M059J (cell line): ENCODE results near the gene S100G. TPM values are rescaled to one million over a fixed set of nuclear protein-coding genes. Genes with fewer than 3 reads are reported as not detected.
"Not testable (repeated sequence)": the region's sequence is repeated elsewhere in the genome, so short reads cannot be mapped to it uniquely, and the experiment has no call there.

Source experiments
- DNase-seq: peaks from one replicate; pipeline ENCODE4 v3.0.0-alpha.2; 2012; ENCODE audit warnings: low read depth
- total RNA-seq: library from RNA; depleted of rRNA; stranded (reverse); fragments of >200 nt; shearing (Covaris generic); gene quantifications from 2 replicates; pipeline ENCODE4 v1.2.3, GENCODE V29; 2014; rRNA removed

Gene S100G
- not detected in 2 replicates for total RNA-seq

- DNase-seq = no peak
These were observed at the start of gene S100G for GRCh38 chrX:16649858-16650257. S100G (plus strand) TSS chrX:16650158; CDS start chrX:16651007, 849 bp downstream.

DNA sequence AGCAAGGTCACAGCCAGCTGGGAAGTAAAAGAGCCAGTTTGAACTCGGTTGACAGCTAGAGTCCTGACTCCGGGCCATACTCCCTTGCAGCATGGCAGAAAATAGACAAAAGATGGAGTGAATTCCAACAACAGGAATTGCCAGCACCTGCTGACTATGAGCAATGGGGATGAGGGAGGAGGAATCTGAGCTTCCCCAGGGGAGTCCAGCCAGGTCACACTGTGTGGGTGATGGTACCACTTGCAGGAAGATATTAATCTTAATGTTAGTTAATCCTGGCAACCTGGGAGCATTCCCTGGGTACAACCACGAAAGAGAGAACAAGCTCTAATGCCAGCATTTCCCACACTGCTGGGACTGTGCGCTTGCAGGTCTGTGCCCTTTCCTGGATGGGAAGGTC lies 48.1 kb upstream of the S100G start:
- DNase-seq = no peak

DNA sequence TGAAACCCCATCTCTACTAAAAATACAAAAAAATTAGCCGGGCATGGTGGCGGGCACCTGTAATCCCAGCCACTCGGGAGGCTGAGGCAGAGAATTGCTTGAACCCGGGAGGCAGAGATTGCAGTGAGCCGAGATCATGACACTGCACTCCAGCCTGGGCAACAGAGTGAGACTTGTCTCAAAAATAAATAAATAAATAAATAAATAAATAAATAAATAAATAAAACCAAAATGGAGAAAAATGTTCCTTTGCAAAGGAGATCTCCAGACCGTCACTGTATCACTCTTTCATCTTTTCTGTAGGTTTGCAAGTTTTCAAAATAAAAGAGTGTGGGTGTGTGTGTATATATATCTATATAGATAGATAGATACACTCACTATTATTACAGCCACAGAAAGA lies 46.7 kb upstream of the S100G start:
- DNase-seq = not testable (repeated sequence)

DNA sequence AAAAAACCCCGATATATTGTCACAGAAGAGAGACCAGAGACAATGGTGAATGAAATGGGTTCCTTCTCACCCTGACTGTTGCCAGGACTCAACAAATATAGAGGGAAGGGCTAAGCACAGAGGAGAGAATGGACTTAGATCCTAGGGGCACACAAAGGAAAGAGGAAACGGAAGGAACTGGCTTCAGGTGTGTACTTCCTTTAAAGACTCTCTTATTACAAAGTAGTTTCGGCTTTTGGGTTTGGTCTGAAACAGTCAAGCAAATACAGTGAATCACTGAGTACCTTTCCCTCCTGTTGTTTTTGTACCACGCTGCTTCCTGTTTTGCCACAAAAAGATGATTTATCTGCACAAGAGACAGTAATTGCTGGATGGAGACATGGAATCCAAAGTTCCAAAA lies 46.1 kb upstream of the S100G start:
- peak; percentile 32 for DNase-seq

DNA sequence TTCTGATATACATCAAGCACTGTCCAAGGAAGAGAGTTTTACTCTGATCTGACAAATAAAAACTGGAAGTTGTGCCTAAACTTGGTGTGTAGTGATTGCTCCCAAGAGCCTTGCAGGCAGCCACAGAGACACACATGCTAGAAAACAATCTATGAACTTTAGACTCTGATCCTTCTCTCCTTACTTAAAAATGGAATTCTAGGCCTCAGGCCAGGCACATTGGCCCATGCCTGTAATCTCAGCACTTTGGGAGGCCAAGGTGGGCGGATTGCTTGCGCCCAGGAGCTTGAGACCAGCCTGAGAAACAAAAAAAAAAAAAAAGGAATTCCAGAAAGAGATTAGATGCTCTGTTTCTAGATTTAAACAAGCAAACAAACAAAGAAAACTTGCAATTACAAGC lies 45.6 kb upstream of the S100G start:
- DNase-seq = no peak

GRCh38 chrX:16606142-16606720 lies 43.7 kb upstream of the S100G start:
- no peak for DNase-seq

GRCh38 chrX:16610121-16610621 lies 39.8 kb upstream of the S100G start:
- peak; percentile 65 for DNase-seq

DNA sequence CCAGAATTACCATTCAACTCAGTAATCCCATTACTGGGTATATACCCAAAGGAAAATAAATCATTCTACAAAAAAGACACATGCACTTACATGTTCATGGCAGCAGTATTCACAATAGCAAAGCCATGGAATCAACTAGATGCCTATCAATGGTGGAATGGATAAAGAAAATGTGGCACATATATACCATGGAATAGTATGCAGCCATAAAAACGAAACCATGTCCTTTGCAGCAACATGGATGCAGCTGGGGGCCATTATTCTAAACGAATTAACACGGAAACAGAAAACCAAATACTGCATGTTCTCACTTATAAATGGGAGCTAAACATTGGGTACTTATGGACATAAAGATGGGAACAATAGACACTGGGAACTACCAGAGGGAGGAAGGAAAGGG lies 39.3 kb upstream of the S100G start:
- DNase-seq = not testable (repeated sequence)

DNA sequence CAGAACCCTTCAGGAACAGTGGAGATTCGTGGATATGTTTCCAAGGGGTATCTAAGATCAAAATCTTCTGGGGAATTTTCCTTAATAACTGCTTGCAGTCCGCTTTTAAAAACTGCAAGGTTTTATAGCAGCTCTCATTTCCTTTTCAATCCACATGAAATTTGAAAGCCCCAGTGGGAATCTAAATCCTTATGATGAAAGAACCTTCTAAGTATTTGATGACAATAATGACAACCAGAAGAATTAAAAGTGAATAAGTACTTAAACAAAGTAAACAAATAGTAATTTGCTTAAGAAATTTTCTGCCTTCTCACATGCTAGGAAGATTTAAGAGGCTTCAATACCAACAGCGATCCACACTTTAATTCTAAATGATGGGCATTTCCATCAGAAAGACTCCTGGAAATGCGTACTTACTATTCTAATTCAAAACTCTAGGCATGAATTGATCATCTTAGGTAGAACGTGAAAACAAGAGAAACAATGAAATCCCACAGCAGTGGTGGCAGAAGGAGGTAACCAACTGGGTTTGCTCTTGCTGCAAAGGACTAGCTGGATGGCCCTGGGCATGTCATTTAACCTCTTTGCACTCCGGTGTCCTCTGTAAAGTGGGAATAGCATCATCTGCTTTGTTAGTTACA lies 37.6 kb upstream of the S100G start:
- no peak for DNase-seq

DNA sequence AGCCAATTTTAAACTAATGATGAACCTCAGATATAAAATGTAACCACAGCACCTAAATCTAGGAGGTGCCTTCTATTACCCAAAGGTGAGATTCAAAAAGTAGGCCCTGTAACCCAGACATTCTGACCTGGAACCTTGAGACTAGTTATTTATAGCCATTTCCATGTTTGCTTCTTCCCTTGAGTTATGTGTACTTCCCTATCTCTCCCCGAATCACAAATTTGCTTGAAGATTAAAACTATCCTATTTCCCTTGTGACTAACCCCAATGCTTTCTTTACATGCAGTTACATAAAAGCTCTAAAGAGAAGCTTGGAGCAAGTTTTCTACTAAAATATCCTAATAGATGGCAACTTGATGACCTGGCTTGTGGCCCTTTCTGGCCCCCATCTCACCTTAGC lies 32.6 kb upstream of the S100G start:
- DNase-seq = no peak

GRCh38 chrX:16618422-16618821 lies 31.5 kb upstream of the S100G start:
- DNase-seq = no peak

DNA sequence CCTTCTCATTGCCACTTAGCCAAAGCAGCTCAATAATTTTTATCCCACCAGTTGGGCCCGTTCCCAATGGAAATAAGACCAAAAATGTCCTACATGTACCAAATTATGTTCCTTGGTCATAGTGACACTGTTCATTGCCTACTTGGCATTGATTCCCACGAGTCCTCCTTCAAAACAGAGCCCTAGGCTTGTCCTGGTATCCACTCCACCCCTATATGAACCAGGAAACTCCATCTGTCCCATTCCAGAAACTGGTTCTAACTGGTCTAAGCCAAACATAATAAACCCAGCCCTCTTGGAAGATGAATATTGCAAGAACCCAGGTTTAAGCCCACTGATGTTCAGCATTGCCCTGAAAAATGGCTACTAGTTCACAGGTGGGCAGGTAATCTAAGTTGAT lies 30.9 kb upstream of the S100G start:
- DNase-seq = no peak

GRCh38 chrX:16628511-16628910 lies 21.4 kb upstream of the S100G start:
- DNase-seq = peak; percentile 61

- peak; percentile 40 for DNase-seq
These were observed 20.9 kb upstream of the S100G start for GRCh38 chrX:16628946-16629595.

- DNase-seq = no peak
These were observed 20.0 kb upstream of the S100G start for GRCh38 chrX:16629909-16630308.

GRCh38 chrX:16633754-16634153 lies 16.2 kb upstream of the S100G start:
- DNase-seq = no peak

DNA sequence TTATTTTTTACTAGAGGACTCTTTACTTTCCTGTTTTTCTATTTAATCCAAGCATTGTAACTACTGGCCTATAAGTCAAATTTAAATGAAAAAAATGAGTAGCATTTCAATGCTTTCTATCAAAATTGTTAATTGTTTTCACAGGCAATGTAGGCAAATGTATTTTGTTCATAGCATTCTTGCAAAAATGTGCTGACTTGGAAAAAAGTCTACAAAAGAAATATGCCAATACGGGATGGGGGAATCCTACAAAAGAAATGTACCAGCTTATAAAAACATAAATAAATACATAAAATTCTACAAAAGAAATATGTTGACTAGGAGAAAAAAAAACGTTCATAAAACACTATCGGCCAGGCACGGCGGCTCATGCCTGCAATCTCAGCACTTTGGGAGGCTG lies 14.9 kb upstream of the S100G start:
- DNase-seq = no peak

GRCh38 chrX:16635596-16635995 lies 14.4 kb upstream of the S100G start:
- no peak for DNase-seq

DNA sequence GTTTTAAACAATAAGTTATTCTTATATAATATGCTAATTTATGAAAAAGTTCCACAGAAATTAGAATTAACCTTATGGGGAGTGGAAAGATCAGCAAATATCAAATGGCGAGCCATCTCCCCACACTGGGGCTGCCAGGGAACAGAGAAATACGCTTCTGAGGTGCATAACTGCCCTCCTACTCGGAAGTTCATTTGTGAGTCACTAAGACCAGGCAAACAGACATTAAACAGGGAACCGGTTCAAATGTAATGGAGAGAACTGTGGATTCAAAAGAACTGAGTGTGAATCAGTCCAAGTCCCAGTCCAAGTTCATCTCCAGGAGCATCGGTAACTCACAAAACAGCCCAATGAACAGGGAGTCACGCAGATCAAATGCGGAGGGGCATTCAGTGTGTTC lies 11.4 kb upstream of the S100G start:
- no peak for DNase-seq

DNA sequence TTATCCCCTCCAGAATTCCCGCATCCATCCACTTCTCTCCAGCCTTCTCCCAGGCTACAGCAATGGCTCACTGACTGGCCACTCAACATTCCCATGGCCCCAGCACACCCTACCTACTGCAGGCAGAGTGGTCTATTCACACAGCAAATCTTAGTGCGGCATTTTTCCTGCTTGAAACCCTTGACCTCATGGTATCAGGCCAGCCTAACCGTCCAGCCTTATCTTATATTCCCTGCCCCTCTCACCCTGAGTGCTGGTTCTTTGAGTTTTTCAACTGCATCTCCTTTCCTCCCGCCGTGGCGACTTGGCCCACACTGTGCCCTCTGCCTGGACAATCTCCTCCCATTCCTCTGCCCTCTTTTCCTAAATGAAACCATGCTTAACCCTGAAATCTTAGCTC lies 10.0 kb upstream of the S100G start:
- no peak for DNase-seq

GRCh38 chrX:16640823-16641222 lies 9.1 kb upstream of the S100G start:
- no peak for DNase-seq

DNA sequence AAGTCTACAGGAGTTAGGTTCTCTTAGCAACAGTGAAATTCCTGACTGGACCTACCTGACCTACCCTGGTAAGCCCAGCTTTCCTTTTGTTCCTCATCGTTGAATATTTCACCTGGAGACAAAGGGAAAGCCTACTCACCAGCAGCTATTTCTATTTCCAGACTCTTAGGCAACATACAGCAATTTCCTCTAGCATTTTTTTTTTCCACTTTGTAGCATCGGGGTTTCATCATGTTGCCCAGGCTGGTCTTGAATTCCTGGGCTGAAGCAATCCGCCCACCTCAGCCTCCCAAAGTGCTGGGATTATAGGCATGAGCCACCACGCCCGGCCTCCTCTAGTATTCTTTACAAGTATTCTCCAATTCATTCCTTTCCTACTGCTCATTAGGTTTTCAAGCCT lies 6.8 kb upstream of the S100G start:
- DNase-seq = no peak
